ENCODE measurements around the gene MATN1.

MATN1 gene

GRCh38 chr1:30705698-30706097 lies 17.7 kb downstream of the MATN1 start:
- Histone ChIP-seq H3K4me3 (replicated peaks; ENCODE audit: insufficient read depth, low read length) (no peak overlapping the region), H3K27me3 (ENCODE audit: insufficient read depth, poor library complexity, severe bottlenecking) (peaks cover 10% of the 10 kb centered on the region), H3K27ac (replicated peaks) (no peak overlapping the region)
- DNase-seq (ENCODE audit: low read depth in 1 of 2, low spot score in 1 of 2), result no peak
- TF ChIP-seq POLR2AphosphoS5 (IDR thresholded peaks at IDR 0.05; ENCODE audit: low read depth), result no peak
- TF ChIP-seq REST (IDR thresholded peaks at IDR 0.05; ENCODE audit: insufficient replicate concordance, low read depth), result no peak
- TF ChIP-seq, protein P1, sequence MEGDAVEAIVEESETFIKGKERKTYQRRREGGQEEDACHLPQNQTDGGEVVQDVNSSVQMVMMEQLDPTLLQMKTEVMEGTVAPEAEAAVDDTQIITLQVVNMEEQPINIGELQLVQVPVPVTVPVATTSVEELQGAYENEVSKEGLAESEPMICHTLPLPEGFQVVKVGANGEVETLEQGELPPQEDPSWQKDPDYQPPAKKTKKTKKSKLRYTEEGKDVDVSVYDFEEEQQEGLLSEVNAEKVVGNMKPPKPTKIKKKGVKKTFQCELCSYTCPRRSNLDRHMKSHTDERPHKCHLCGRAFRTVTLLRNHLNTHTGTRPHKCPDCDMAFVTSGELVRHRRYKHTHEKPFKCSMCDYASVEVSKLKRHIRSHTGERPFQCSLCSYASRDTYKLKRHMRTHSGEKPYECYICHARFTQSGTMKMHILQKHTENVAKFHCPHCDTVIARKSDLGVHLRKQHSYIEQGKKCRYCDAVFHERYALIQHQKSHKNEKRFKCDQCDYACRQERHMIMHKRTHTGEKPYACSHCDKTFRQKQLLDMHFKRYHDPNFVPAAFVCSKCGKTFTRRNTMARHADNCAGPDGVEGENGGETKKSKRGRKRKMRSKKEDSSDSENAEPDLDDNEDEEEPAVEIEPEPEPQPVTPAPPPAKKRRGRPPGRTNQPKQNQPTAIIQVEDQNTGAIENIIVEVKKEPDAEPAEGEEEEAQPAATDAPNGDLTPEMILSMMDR (IDR thresholded peaks at IDR 0.05; ENCODE audit: insufficient read depth, low read length), result no peak
- TF ChIP-seq SPI1 (IDR thresholded peaks at IDR 0.05; ENCODE audit: borderline replicate concordance, low read depth), result no peak
- no peak for TF ChIP-seq GABPA (IDR thresholded peaks at IDR 0.05; ENCODE audit: low read depth)

- peaks cover 10% of the 10 kb centered on the region for H3K27me3 ChIP-seq (ENCODE audit: insufficient read depth, poor library complexity, severe bottlenecking)
- no peak for TF ChIP-seq SPI1 (IDR thresholded peaks at IDR 0.05; ENCODE audit: borderline replicate concordance, low read depth)
- no peak for TF ChIP-seq GABPA (IDR thresholded peaks at IDR 0.05; ENCODE audit: low read depth)
- TF ChIP-seq, protein P1 (IDR thresholded peaks at IDR 0.05; ENCODE audit: insufficient read depth, low read length), result no peak
- TF ChIP-seq REST (IDR thresholded peaks at IDR 0.05; ENCODE audit: insufficient replicate concordance, low read depth), result no peak
- no peak for TF ChIP-seq POLR2AphosphoS5 (IDR thresholded peaks at IDR 0.05; ENCODE audit: low read depth)
- DNase-seq (ENCODE audit: low read depth in 1 of 2, low spot score in 1 of 2), result no peak
- no peak overlapping the region for H3K27ac ChIP-seq (replicated peaks)
- no peak overlapping the region for H3K4me3 ChIP-seq (replicated peaks; ENCODE audit: insufficient read depth, low read length)
Measured at GRCh38 chr1:30704765-30705509, 18.4 kb downstream of the MATN1 start.

DNA sequence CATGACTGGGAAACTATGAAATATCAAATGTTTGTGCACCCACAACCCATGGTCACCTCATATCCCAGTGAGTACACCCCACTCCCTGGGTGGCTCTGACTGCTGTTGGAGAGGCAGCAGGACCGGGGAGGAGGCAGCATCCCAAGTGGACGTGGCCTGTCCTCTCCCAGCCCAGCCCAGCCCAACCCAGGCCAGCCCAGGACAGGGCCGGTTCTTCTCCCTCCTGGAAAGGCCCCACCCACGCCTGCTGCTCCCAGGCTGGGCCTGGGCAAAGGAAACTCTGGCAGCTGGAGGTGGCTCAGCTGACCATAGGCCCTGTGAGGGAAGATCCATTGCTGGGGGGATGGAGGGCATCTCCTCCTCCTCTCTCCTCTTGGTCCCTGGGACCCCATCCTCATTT lies 19.1 kb downstream of the MATN1 start:
- Histone ChIP-seq H3K27ac (replicated peaks) (no peak overlapping the region), H3K27me3 (ENCODE audit: insufficient read depth, poor library complexity, severe bottlenecking) (peaks cover 10% of the 10 kb centered on the region), H3K4me3 (replicated peaks; ENCODE audit: insufficient read depth, low read length) (no peak overlapping the region)
- TF ChIP-seq POLR2AphosphoS5 (IDR thresholded peaks at IDR 0.05; ENCODE audit: low read depth) (no peak), GABPA (IDR thresholded peaks at IDR 0.05; ENCODE audit: low read depth) (no peak), SPI1 (IDR thresholded peaks at IDR 0.05; ENCODE audit: borderline replicate concordance, low read depth) (no peak), REST (IDR thresholded peaks at IDR 0.05; ENCODE audit: insufficient replicate concordance, low read depth) (no peak)
- TF ChIP-seq, protein P1 (IDR thresholded peaks at IDR 0.05; ENCODE audit: insufficient read depth, low read length), result no peak
- no peak for DNase-seq (ENCODE audit: low read depth in 1 of 2, low spot score in 1 of 2)
